Measurements from ENCODE around the gene KIF3A.

KIF3A gene

DNA sequence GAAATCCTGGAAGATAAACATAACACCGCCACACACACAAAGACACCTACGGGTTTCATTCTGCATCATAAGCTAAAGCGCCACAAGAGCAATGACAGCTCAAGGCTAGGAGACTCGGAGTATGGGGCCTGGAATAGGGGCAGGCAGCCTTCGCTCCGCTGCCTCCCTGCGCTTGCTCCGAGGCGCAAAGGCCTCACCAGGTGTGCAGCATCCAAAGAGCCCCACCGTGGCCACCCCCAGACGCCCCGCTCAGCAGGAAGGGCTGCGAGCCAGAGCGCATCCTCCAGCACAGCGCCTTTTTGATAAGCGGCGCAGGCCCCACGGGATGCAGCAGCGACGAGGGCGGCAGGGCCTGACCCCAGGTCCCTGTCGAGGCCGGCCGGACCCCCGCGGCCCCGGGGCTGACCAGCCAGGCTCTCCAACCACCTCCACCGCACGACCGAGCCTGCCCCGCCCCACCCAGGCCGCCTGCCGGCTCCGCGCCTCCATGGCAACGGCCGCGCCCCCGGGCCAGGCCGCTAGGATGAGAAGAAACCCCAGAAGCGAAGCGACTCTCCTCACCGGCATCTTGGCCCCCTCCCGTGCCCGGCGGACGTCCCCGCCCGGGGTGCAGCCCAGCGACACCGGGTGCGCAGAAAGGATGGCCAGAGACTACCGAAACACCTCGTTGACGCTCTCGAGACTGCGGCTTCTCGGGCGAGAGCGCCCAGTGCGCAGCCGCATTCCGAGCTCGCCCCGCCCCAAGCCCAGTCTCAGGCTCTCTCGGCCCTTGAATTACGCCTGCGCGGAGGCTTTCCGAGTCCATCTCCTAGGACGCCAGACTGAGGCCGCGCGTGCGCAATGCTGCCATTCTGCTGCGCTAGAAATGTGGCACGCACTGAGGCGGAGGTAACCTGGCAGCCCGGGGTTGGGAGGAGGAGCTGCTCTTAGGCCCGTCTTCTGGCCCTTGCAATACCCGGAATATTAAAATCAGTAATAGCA, at the start of gene KIF3A:
Gene KIF3A (minus strand): TSS at position 694 of the 981 bp plus-strand sequence. CDS start 127 bp downstream, at position 567.
- DNase-seq = peak; percentile 71 to 98 (median 93)

DNA sequence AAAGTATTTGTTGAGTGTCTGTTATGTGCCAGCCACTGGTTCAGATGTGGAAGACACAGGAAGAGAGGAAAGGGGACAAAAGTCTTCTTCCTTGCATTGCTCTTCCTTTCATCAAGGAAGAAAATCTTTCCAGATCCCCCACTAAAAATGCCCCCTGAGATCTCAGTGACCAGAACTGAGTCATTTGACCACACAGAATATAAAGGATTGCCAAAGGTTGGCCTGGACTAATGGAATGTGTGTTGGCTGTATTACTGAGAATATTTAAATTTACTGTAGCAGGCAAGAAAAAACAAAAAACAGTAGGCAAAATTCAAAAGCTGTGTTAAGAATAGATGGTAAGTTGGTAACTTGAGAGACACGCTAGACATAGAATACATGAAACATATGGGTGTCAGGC, 49.7 kb upstream of the KIF3A start:
- no peak for DNase-seq

DNA sequence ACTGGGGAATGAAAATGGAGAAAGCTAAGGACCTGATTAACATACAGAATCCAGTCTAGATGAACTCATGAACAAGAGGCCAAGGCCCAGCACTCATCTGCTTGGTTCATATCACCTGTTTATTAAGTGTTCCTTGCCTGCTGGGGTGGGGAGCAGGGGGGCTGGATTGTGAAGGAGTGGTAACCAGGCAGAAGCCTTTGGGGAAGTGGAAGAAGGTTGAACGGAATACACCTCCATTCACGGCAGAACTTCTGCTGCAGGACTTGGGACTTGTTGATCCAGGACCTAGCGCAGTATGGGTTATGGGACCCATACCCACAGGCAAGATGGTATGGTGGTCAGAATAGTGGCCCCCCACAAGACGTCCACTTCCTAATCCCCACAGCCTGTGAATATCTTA, 48.5 kb upstream of the KIF3A start:
- DNase-seq = no peak

DNA sequence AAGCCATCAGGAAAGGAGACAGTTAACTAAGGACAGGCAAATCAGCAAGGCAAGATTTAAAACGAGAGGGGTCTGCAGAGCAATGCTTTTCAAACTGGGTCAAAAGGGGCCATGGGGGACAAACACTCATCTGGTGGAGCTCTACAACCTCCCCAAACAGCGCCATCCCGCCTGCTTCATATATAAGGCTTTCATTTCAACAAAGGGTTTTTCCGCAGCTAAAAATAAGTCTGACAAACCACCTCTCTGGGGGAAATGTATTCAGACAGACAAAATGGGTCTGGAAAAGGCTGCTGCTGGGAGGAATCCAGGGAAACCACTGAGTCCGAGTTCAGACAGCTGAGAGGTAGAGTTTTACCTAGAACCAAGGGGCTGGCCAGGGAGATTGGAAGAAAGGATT, 48.0 kb upstream of the KIF3A start:
- no peak for DNase-seq

DNA sequence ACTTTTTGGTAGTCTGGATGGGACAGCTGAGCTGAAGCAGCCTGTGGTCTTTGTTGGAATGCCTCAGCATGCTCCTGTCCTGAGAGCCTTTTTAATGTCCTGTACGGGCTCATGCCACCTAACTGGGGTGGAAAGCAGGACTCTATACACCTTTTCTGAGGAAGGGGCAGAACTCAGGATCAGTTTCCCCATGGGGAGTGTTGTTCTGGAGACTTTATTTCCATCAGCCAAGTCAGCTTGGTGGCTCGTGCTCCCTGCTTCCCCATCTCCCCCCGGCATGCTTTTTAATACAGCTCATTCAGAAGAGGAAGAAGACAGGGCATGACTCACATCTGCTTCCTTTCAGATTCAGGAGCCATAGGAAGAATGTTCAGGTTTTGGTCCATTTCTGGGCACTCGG, 44.8 kb upstream of the KIF3A start:
- DNase-seq = peak in 3 of 51 donors; percentile 13 to 32 (median 25)

DNA sequence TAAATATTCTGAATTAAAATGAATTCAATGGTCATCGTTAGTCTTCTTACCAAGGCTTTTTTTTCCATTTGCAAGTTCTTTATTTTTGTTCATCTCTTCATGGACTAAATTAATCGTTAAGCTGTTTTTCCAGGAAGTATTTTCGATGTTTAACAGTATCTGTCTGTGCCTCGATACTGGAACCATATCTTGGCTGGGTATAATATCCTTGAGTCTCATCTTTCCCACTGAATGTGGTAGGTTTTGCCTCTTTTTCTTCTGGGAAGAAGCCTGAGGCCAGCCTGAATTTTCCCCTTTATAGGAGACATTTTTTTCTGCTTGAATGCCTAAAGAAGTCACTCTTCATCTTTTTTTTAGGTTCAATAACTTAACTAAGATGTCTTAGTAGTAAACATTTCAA, 43.7 kb upstream of the KIF3A start:
- no peak for DNase-seq

DNA sequence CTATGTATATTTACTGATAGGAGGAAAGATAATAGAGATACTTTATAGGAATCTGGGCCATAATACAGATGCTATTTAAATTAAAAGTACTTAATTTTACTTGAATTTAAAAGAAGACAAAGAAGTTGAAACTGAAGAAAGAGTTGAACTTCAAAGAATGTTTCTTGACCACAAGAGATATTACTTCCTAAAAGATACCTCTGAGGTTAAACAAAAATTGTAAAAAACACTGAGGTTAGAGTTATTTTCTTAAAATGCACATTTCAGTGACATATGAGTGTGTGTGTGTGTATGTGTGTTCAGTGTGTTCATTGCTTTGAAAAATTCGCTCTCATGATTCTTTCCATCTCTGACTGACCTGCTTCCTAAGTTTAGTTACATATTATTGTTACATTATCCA, 43.2 kb upstream of the KIF3A start:
- no peak for DNase-seq

DNA sequence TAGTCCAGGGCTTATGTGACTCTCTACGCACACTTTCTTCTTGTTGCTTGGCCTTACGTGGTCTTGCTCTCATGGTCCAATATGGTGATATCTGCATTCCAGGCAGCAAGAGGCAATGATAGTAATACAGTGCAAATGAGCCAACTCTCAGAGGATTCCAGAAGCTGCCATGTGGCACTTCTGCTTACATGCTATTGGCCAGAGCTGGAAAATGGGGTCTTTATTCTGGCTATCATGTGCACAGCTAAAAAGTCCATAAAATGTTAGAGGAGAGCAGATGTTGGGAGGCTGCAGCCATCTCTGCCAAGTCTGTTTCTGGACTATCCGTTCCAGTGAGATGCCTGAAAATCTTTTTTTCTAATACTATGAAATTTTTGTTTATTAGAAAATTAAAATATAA, 42.6 kb upstream of the KIF3A start:
- peak in 29 of 51 donors; percentile 26 to 88 (median 48) for DNase-seq

DNA sequence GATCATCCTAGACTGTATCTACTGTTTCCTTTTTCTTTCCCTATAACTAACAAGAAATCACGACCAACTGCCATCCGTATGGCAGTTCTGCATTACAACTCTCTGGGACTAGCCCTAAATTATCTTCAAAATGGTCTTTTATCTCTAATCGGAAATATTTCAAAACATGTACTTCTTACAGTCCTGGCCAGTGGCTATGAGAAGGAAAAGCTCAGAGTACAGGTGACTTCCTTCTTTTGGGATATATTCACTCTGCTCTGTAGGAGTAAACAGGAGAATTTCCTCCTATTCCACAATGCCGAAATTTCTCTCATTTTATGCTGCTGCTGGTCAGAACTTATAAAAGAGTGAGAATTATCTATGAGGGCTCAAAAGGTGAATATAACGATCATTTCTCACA, 41.5 kb upstream of the KIF3A start:
- DNase-seq = no peak

DNA sequence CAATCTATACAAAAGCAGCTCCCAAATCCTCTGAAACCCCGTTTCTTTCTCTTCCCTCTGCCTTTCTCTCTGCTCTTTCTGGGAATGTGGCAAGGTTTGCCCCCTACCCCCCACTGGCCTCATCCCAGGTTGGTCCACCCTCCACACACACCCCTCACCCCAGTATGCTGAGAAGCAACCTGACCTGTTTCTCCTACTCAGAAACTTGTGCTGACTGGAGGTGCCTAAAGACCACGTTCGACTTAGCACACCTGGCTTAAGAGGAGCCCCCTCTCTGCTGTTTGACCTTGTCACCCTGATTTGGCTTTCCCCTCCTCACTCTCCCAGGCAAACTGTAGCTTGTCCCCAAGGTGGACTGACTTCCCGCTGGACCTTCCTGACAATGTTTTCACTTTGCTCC, 40.8 kb upstream of the KIF3A start:
- DNase-seq = peak in 1 of 51 donors; percentile 57

DNA sequence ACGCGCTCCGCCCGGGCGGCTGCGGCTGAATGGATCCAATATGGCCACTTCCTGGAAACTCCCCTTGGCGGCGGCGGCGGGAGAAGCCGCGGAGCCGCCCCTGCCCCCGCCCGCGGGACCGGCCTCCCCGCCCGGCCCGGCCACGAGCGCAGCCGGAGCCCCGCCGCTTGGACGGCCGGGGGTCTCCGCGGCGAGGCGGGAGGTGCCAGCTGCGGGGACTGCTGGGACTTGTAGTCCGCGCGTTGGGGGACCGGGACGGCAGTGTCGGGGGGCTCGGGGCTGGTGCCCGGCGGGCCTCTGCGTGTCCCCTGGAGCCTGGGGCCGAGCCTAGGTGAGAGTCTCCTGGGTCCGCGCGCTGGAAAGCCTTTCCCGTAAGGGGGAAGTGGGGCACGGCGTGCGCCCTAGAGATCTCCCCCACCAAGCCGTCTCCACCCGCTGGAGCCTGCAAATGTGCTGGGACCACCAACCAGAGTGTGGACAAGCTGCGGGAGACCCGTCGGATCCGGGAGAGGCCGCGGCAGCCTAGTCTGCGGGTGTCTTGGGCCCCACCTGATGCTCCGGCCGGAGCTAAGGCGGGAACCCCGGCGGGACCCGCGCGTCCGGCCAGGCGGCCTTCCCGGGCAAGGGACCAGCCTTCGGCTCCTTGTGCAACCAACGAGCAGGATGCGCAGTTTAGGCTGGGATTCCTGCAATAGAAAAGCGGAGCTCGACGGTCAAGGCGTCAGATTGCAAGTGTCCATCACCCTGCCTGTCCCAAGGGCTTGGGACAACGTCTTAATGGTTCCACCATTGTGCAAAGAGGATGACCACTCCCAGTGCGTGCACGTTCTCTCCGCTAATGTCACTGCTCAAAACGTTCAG, 40.1 kb upstream of the KIF3A start, which contains the start of gene SEPTIN8:
Gene SEPTIN8 (minus strand): TSS at position 31 of the 861 bp plus-strand sequence. CDS start 102 bp downstream, outside the sequence.
- peak in 39 of 51 donors; percentile 36 to 83 (median 62) for DNase-seq

DNA sequence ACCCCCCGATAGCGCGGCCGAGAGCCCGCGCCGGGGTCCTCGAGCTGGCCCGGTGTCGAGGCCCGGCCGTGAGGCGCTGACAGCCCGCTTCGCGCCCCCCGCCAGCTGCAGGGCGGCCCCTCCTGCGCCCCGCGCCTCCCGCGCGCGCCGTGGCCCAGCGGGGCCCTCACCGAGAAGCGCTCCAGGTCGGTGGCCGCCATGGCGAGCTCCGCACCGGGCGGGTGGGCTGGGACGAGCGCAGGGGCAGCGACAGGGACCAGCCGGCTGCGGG, 39.5 kb upstream of the KIF3A start:
- no peak for DNase-seq

DNA sequence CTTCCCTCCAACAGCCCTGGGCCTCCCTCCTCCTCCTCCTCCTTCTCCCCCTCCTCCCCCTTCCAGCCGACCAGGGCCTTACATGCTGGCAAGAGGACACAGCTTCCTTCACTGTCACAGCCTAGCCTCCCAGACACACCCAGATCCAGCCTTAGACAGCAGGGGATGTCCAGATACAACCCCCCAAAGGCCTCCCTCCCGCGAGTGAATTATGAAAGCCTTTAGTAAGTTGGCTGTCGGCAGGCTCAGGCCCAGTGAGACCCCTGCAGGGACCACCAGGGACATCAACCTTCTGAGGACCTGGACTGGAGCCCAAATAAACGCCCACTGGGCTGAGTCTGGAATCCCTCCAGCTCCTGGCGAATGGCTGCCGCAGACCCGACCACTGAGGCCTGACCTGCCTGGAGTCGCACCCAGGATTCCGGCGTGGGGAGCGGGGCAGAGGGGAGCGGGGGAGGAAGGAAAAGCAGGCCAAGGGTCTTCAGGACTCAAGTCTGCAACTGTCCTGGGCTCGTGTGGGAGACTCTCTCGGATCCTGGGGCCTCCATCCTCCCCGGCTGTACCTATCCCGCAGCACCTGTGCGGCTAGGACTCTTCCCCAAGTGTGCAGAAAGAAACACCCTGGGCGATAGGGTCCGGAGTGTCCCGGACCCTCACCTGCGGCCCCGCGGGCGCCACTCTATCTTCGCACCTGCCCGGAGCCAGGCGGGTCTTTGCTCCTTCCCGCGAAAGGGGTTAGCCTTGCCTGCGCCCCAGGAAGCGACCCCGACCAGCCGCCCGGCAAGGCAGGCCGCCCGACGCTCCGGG, 39.0 kb upstream of the KIF3A start:
- DNase-seq = peak in 34 of 51 donors; percentile 17 to 78 (median 50)

DNA sequence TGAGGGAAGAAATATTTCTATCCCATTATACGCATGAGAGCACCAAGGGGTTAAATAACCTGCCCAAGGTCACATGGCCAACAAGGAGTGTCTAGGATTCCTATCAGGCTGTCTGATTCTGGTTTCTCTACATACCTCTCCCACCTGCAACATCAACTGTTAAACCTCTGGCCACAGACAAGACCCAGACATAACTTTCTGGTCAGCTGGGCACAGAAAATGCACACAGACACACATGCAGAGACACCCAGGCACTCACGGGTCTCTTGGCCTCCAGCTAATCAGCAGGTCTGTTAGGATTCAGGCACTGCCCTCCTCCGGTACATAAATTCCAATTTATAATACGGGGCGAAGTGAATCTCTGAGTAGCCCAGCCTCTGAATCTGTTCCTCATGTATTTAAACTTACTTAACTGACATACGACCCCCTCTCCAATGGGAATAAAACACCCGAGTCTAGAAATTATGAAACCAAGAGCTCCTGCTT, 38.2 kb upstream of the KIF3A start:
- peak in 3 of 51 donors; percentile 19 to 61 (median 38) for DNase-seq

DNA sequence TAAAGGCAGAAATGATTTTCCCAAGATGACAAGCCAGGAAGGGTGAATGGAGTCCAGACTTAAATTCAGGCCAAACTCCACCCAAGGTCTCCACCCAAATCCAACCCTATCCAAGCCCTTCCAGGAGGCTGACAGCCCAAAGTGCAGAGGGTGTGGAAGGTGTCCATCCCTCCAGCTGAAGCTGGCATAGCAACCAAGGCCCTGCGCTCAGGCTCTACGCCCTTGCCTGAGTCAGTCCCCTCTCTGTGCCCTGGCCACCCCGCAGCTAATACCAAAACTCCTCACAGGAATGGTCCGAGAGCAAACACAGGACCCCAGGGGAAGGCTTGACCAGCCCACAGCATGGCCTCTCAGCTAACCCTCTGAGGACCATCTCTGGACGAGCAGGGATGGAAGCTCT, 37.5 kb upstream of the KIF3A start:
- peak in 1 of 51 donors; percentile 15 for DNase-seq

DNA sequence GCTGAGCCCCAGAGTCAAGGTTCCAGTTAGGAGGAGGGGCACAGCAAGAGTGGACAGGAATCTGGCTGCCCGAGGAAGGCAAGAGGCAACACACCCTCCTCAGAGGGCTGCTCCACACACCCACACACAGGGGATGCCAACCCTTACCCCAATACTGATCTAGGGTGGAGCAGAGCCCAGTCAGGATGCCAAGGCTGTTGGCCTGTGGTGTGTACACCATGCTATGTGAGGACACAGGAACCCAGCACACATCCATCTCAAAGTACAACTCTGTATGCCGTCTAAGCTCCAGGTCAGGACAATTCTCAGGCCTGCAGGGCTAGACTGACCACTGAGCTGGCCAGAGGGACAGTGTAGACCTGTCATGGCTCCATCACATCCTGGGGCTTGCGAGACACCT, 37.1 kb upstream of the KIF3A start:
- peak in 2 of 51 donors; percentile 51 to 54 for DNase-seq

DNA sequence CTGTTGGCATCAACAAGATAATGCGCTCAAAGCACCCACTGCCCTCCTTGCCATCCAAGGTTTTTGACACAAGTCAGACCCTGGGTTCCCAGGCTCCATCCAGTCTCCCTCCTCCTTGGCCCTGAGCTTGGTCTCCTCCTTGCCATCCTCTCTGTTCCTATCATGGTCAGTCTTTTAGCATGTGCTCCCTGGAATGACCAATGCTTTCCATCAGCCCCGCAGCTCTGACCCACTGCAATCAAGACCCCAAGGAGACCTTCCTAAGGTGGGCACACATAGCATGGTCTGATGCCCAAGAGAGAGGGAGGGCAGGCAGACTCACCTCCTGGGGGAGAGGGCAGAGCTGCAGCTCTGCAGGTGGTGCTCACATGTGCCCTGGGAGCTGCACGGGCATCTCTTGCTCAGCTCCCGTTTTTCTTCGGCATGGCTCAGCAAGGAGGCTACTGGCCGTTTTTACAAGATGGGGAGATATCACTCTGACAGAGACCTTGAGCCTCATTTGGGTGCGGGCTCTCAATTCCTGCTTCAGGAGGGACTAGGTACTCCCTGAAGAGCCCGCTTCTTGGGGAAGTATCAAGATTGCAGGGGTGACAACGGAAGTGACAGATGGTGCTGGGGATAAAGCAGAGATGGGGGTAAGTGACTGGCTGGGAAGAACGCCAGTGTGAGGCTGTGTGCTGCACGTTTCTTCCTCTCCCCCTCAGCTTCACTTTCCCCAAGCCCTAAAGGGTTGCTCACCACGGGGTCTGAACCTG, 36.4 kb upstream of the KIF3A start:
- peak in 1 of 51 donors; percentile 56 for DNase-seq

DNA sequence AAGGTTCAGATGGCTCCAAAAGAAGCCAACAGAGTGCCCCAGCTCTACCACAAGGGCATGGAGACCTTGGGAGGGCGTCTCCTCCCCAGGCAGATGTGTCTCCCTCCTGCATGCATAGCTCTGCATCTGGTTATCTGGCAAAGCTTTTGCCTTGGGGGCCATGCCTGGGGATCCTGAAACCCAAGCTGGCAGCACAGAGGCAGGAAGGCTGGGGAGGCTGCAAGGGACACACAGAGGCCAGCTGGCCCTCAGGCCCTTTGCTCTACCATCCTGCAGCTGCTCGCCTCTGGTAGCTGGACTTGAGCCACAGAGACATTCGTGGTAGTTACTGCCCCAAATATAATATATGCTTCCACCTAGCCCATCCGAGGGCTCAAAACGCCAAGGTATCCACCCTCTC, 35.8 kb upstream of the KIF3A start:
- peak in 5 of 51 donors; percentile 18 to 52 (median 32) for DNase-seq

DNA sequence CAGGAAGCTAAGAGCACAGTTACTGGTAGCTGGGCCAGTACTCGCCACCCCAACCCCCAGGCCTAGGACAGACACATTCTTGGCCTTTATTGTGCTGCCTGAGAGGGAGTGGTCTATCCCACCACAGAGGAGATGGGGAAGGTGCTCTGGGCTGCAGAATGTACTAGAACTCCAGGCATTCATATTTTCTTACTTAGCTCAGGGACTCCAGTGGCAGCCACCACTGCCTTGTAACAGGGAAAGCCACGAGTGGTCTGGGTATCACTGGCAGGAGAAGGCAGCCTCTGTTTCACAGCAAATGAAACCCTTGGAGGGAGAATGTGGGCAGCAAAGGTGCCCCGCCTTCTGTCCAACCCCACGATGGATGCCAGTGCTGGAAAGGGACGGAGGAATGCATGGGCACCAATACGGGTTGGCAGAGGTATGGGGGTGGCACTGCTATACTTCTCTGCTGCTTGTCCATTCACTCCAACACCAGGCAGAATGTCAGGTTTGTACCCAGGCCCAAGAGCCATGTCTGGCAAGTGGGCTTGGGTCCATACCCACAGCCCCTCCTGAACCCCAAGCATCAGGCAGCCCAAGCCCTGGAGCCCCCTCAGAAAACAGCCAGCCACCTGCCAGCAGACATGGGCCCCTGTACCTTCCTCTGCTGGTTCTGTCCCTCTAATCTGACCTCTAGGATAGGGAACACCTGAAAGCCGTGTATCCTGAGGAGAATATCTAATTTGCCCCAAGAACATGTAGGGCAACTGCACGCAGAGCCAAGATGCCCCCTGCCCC, 35.1 kb upstream of the KIF3A start:
- DNase-seq = peak in 1 of 51 donors; percentile 34
